Left lung (tissue), 10 donors: ENCODE results near the gene CDH4. TPM values are rescaled to one million over a fixed set of nuclear protein-coding genes. Genes with fewer than 3 reads are reported as not detected.

ENCODE experiments used
- ATAC-seq: fragments of 200-7000 bp; cut with Tn5 transposase; one replicate; pipeline ENCODE4 v1.9.1; 2020; ENCODE audit warnings: moderate library complexity
- DNase-seq, 4 donors: peaks; one replicate each; pipeline ENCODE4 v3.0.0-alpha.2; 2013 to 2020
- H3K27ac ChIP-seq, 2 donors: fragments of 200-600 bp; sonication (generic) in 1 of 2; one replicate each; pipeline versions ENCODE4 v1.5.0 to v1.8.0; 2020 to 2021
- H3K27me3 ChIP-seq, 2 donors: fragments of 200-600 bp; sonication (generic) in 1 of 2; one replicate each; pipeline versions ENCODE4 v1.5.0 to v1.8.0; 2020 to 2021
- H3K36me3 ChIP-seq, 2 donors: fragments of 200-600 bp; sonication (generic) in 1 of 2; one replicate each; pipeline versions ENCODE4 v1.5.0 to v1.8.0; 2020 to 2021
- H3K4me1 ChIP-seq, 2 donors: fragments of 200-600 bp; one replicate each; pipeline ENCODE4 v1.8.0; 2021
- H3K4me3 ChIP-seq, 2 donors: fragments of 200-600 bp; sonication (generic) in 1 of 2; one replicate each; pipeline versions ENCODE4 v1.5.0 to v1.8.0; 2020 to 2021; ENCODE audit warnings: mild to moderate bottlenecking in 1 of 2
- H3K9me3 ChIP-seq, 2 donors: fragments of 200-600 bp; sonication (generic) in 1 of 2; one replicate each; pipeline versions ENCODE4 v1.5.0 to v1.8.0; 2020 to 2021
- intact Hi-C, 2 donors: fragments of 100-400 bp; cut with DNase I; formaldehyde crosslinking; loops; one replicate each; pipeline versions ENCODE4 v1.11.2 to v1.14.2; 2022
- polyA plus RNA-seq, 6 donors: library from polyadenylated mRNA; unstranded; fragments of 120-200 nt; gene quantifications; one replicate each; pipeline ENCODE4 v1.2.1, GENCODE V29; 2013; ENCODE audit not compliant: insufficient read length in 6 of 6
- total RNA-seq, 2 donors: library from RNA; stranded (reverse); fragmentation: NEBNext Ultra II Directional; extraction: Animal tissue kit (Norgen Biotek cat#: 25700); gene quantifications; one replicate each; pipeline ENCODE4 v1.2.1, GENCODE V29; 2021
- TF ChIP-seq, protein P1 (sequence below), 2 donors: fragments of 200-600 bp; sonication (generic) in 1 of 2; IDR thresholded peaks; one replicate each; pipeline versions ENCODE4 v1.5.0 to v1.8.0; 2021; ENCODE audit warnings: antibody characterized with exemption in 2 of 2
- donor health status: DM: no; HTN: yes; CAD: no.
- donor health status: DM: no; HTN: no; CAD: no.

Gene CDH4
- total and polyA plus RNA-seq, 8 donors: 0.24 to 10.8 (median 5.1) TPM

DNA sequence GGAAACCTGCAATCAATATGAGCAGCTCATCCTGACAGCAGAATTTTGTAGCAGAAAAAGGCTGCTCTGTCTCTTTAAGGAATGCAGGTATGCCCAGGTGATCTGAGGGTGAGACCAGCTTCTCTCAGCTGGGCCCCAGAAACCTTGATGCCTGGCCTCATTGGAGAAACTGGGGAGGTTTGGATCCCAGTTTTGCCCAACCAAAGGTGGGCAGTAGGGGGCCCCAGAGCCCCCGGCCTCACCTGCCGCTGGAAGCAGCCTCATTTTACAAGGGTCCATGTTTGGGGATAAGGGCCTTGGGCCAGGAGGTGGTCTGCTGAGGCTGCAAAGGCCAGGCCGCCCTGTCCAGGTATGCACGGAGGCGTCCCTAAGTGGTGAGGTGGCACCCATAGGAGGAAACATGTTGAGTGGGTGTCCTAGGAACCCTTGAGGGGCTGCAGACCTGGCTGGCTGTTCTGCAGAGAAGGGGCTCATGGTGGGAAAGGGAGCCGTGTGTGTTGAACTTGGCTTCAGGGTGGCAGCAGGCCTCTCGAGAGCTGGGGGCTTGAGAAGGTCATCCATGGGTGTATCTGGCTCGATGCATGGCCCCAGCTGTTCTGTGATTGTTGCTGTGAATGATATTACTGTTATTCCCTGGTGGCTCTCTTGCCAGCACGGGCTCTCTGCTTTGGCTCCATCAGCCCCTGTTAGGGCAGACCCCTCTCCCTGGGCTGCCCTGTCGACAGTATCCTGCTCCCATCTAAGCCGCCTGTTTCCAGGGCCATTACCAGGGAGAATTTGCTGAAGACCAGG, 208.4 kb downstream of the CDH4 start:
- H3K4me3 ChIP-seq: no peak overlapping the region
- peaks cover 0 to 9% of the 10 kb centered on the region in 2 donors for H3K27me3 ChIP-seq
- no peaks in the 10 kb centered on the region for H3K36me3 ChIP-seq
- no peak overlapping the region for H3K27ac ChIP-seq
- DNase-seq (no peak), ATAC-seq (no peak)
- intact Hi-C loops: no loop called here
- TF ChIP-seq, protein P1, sequence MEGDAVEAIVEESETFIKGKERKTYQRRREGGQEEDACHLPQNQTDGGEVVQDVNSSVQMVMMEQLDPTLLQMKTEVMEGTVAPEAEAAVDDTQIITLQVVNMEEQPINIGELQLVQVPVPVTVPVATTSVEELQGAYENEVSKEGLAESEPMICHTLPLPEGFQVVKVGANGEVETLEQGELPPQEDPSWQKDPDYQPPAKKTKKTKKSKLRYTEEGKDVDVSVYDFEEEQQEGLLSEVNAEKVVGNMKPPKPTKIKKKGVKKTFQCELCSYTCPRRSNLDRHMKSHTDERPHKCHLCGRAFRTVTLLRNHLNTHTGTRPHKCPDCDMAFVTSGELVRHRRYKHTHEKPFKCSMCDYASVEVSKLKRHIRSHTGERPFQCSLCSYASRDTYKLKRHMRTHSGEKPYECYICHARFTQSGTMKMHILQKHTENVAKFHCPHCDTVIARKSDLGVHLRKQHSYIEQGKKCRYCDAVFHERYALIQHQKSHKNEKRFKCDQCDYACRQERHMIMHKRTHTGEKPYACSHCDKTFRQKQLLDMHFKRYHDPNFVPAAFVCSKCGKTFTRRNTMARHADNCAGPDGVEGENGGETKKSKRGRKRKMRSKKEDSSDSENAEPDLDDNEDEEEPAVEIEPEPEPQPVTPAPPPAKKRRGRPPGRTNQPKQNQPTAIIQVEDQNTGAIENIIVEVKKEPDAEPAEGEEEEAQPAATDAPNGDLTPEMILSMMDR (IDR thresholded peaks at IDR 0.05): no peak
- peaks cover 0 to 19% of the 10 kb centered on the region in 2 donors for H3K9me3 ChIP-seq
- H3K4me1 ChIP-seq: no peaks in the 10 kb centered on the region

DNA sequence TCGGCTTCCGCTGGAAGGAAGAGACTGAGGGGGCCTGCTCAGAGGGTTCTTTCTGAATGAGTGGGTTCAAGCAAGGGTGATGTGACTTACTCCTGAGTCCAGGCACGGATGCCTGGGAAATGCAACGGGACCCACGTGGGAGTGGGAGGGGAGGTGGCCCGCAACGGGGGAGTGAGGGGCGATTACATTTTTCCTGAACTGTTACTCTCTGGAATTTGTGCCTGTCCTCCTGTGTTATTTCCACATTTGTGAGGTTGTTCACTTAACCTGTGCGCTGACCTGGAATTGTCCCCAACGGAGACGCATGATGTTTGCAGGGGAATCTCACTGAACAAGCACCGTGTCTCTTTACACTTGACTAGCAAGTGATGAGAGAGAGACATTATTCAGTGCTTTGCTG, 209.4 kb downstream of the CDH4 start:
- H3K36me3 ChIP-seq: no peaks in the 10 kb centered on the region
- H3K27ac ChIP-seq: no peak overlapping the region
- H3K9me3 ChIP-seq: peaks cover 0 to 14% of the 10 kb centered on the region in 2 donors
- no peaks in the 10 kb centered on the region for H3K4me1 ChIP-seq
- ATAC-seq: no peak
- no peak for DNase-seq
- intact Hi-C loops: no loop called here
- H3K4me3 ChIP-seq: no peak overlapping the region
- H3K27me3 ChIP-seq: peaks cover 0 to 9% of the 10 kb centered on the region in 2 donors
- TF ChIP-seq, protein P1 (IDR thresholded peaks at IDR 0.05): no peak

DNA sequence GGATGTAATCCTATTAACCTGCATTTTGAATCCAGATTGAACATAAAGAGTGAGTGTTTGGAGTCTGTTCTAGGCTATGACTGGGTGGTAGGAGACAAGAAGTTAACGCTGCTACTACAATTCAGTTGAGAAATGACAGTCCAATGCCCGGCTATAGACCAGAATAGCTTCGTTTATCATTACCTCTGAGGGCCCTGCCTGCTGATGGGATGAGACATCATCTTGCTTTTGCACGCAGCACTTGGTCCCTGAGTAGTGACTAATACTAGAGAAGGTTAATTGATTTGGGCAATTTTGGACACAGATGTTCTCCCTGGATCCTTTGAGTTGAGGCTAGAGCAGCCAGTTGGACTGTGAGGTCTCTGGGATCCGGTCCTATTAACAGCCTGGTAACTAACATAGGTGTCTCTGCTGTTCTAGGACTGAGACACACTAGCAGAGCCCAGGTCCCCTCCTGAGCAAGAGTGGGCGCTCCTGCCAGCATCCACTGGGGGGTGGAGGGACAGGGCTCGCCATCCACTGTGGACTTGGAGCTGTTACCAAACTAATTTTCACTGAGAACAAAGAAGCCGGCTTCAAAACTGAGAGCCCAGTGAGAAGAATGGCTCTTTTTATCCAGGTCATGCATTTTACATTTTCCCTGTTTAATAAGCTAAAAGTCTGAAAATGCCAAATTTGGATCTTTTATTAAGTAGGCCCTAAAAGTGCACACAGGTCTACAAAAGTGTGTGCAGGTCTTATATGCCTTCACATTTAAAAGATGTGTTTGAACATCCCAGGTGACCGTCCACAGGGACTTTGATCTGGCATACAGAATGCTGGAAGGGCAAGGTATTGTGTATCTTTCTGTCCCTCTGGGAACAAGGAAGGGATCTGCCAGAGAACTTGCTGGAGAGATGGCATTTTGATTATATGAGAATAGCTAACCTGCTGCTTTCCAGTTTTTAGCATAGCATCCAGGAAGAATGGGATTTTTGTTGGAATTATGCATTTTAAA, 212.5 kb downstream of the CDH4 start:
- Histone ChIP-seq H3K36me3 (no peaks in the 10 kb centered on the region), H3K4me3 (no peak overlapping the region), H3K27me3 (peaks cover 0 to 9% of the 10 kb centered on the region in 2 donors), H3K4me1 (no peaks in the 10 kb centered on the region), H3K9me3 (peaks cover 0 to 26% of the 10 kb centered on the region in 2 donors), H3K27ac (no peak overlapping the region)
- TF ChIP-seq, protein P1 (IDR thresholded peaks at IDR 0.05): no peak
- intact Hi-C loops: no loop called here
- ATAC-seq (no peak), DNase-seq (no peak)

DNA sequence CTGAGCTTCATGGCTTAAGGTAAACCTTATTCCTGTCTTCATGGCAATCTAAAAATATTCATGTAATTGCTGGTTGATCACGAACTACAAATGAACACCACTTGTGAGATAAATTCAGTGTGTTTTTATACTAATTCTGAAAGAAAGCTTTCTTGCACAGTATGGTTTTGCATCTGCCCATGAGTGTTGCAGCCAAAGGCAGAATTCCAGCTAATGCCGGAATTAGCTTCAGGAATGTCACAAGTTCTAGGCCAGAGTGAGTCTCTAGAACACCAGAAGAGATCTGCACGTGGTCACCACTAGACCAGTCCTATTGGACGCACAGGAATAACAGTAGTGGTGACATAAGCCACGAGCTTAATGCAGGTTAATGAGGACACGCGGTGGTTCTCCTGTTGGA, 223.7 kb downstream of the CDH4 start:
- ATAC-seq: no peak
- Histone ChIP-seq H3K36me3 (no peaks in the 10 kb centered on the region), H3K4me1 (no peaks in the 10 kb centered on the region), H3K27ac (no peak overlapping the region), H3K9me3 (peaks cover 0 to 14% of the 10 kb centered on the region in 2 donors), H3K4me3 (no peak overlapping the region), H3K27me3 (peaks cover 0 to 30% of the 10 kb centered on the region in 2 donors)
- DNase-seq: no peak
- intact Hi-C loops: no loop called here
- TF ChIP-seq, protein P1 (IDR thresholded peaks at IDR 0.05): no peak

DNA sequence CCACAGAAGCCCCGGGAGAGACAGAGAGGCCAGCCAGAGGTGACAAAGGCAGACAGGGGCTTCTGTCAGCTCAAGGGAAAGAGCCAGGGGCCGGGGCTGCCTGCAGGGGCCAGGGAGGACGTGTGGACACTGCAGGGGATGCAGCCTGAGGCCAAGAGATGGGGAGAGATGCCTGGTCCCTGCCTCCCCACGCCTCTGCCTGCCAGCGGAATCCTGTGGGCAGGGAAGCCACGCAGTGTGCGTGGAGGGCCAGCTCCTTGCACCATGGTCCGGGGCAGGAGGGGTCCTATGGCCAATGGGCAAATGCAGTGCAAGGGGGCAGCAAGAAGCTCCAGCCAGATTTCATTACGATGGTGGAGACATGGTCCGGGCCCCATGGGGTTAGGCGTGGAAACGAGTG, 224.9 kb downstream of the CDH4 start:
- H3K27me3 ChIP-seq: peaks cover 0 to 33% of the 10 kb centered on the region in 2 donors
- ATAC-seq (no peak), DNase-seq (no peak)
- no peak overlapping the region for H3K4me3 ChIP-seq
- TF ChIP-seq, protein P1 (IDR thresholded peaks at IDR 0.05): no peak
- peaks cover 0 to 19% of the 10 kb centered on the region in 2 donors for H3K9me3 ChIP-seq
- H3K36me3 ChIP-seq: no peaks in the 10 kb centered on the region
- intact Hi-C loops: no loop called here
- H3K4me1 ChIP-seq: no peaks in the 10 kb centered on the region
- no peak overlapping the region for H3K27ac ChIP-seq
